ENCODE results near the gene SLC31A2.
A peak's percentile ranks its signal among the peaks of the same experiment; 100 is the strongest.
"Not testable (repeated sequence)": the region's sequence is repeated elsewhere in the genome, so short reads cannot be mapped to it uniquely, and the experiment has no call there.

The SLC31A2 gene

GRCh38 chr9:113150670-113151611 lies at the start of gene SLC31A2:
Gene SLC31A2, plus strand, starts transcription at chr9:113151007. Its CDS starts 68 bp downstream, at chr9:113151075.
- Histone ChIP-seq H3K27ac (ENCODE audit: low read length) (no peak within 1 kb of the TSS), H3K9ac (ENCODE audit: low read length) (no peak within 1 kb of the TSS), H3K4me3 (ENCODE audit: low read length) (peak within 1 kb of the TSS; percentile 72), H3K9me3 (ENCODE audit: control insufficient read depth, low read depth, low read length) (no peaks in the 10 kb centered on the region), H3K4me1 (ENCODE audit: control insufficient read depth, low read depth, low read length) (peaks cover 2% of the 10 kb centered on the region), H3K27me3 (ENCODE audit: control insufficient read depth, insufficient read depth, low read length) (peaks cover 22% of the 10 kb centered on the region), H3K36me3 (ENCODE audit: control insufficient read depth, low read depth, low read length) (no peaks in the 10 kb centered on the region)

- H3K27me3 ChIP-seq (ENCODE audit: control insufficient read depth, insufficient read depth, low read length) = peaks cover 12% of the 10 kb centered on the region
- H3K4me3 ChIP-seq (ENCODE audit: low read length); H3K27ac ChIP-seq (ENCODE audit: low read length); H3K9ac ChIP-seq (ENCODE audit: low read length); H3K36me3 ChIP-seq (ENCODE audit: control insufficient read depth, low read depth, low read length); H3K9me3 ChIP-seq (ENCODE audit: control insufficient read depth, low read depth, low read length); H3K4me1 ChIP-seq (ENCODE audit: control insufficient read depth, low read depth, low read length): not testable (repeated sequence)
These were observed 45.5 kb upstream of the SLC31A2 start for GRCh38 chr9:113105345-113105744.

- H3K27ac ChIP-seq (ENCODE audit: low read length); H3K36me3 ChIP-seq (ENCODE audit: control insufficient read depth, low read depth, low read length); H3K4me3 ChIP-seq (ENCODE audit: low read length); H3K9ac ChIP-seq (ENCODE audit: low read length); H3K9me3 ChIP-seq (ENCODE audit: control insufficient read depth, low read depth, low read length); H3K4me1 ChIP-seq (ENCODE audit: control insufficient read depth, low read depth, low read length); H3K27me3 ChIP-seq (ENCODE audit: control insufficient read depth, insufficient read depth, low read length): not testable (repeated sequence)
These were observed 39.5 kb upstream of the SLC31A2 start for GRCh38 chr9:113111065-113111951.

- H3K27ac ChIP-seq (ENCODE audit: low read length); H3K36me3 ChIP-seq (ENCODE audit: control insufficient read depth, low read depth, low read length); H3K9ac ChIP-seq (ENCODE audit: low read length); H3K4me1 ChIP-seq (ENCODE audit: control insufficient read depth, low read depth, low read length); H3K9me3 ChIP-seq (ENCODE audit: control insufficient read depth, low read depth, low read length); H3K27me3 ChIP-seq (ENCODE audit: control insufficient read depth, insufficient read depth, low read length); H3K4me3 ChIP-seq (ENCODE audit: low read length): not testable (repeated sequence)
These were observed 37.9 kb upstream of the SLC31A2 start for GRCh38 chr9:113112706-113113510.

- H3K27ac ChIP-seq (ENCODE audit: low read length); H3K9me3 ChIP-seq (ENCODE audit: control insufficient read depth, low read depth, low read length); H3K4me1 ChIP-seq (ENCODE audit: control insufficient read depth, low read depth, low read length); H3K27me3 ChIP-seq (ENCODE audit: control insufficient read depth, insufficient read depth, low read length); H3K4me3 ChIP-seq (ENCODE audit: low read length); H3K9ac ChIP-seq (ENCODE audit: low read length); H3K36me3 ChIP-seq (ENCODE audit: control insufficient read depth, low read depth, low read length): not testable (repeated sequence)
These were observed 32.0 kb upstream of the SLC31A2 start for GRCh38 chr9:113118829-113119228.

GRCh38 chr9:113125386-113126035 lies 25.3 kb upstream of the SLC31A2 start:
- no peaks in the 10 kb centered on the region for H3K36me3 ChIP-seq (ENCODE audit: control insufficient read depth, low read depth, low read length)
- no peaks in the 10 kb centered on the region for H3K27me3 ChIP-seq (ENCODE audit: control insufficient read depth, insufficient read depth, low read length)
- no peak overlapping the region for H3K9ac ChIP-seq (ENCODE audit: low read length)
- no peak overlapping the region for H3K27ac ChIP-seq (ENCODE audit: low read length)
- no peaks in the 10 kb centered on the region for H3K4me1 ChIP-seq (ENCODE audit: control insufficient read depth, low read depth, low read length)
- no peaks in the 10 kb centered on the region for H3K9me3 ChIP-seq (ENCODE audit: control insufficient read depth, low read depth, low read length)
- H3K4me3 ChIP-seq (ENCODE audit: low read length) = no peak overlapping the region

GRCh38 chr9:113129466-113129865 lies 21.3 kb upstream of the SLC31A2 start:
- no peaks in the 10 kb centered on the region for H3K4me1 ChIP-seq (ENCODE audit: control insufficient read depth, low read depth, low read length)
- H3K27ac ChIP-seq (ENCODE audit: low read length) = no peak overlapping the region
- no peak overlapping the region for H3K9ac ChIP-seq (ENCODE audit: low read length)
- H3K9me3 ChIP-seq (ENCODE audit: control insufficient read depth, low read depth, low read length) = no peaks in the 10 kb centered on the region
- H3K4me3 ChIP-seq (ENCODE audit: low read length) = no peak overlapping the region
- H3K36me3 ChIP-seq (ENCODE audit: control insufficient read depth, low read depth, low read length) = no peaks in the 10 kb centered on the region
- H3K27me3 ChIP-seq (ENCODE audit: control insufficient read depth, insufficient read depth, low read length) = no peaks in the 10 kb centered on the region

GRCh38 chr9:113129884-113130283 lies 20.9 kb upstream of the SLC31A2 start:
- no peaks in the 10 kb centered on the region for H3K4me1 ChIP-seq (ENCODE audit: control insufficient read depth, low read depth, low read length)
- H3K36me3 ChIP-seq (ENCODE audit: control insufficient read depth, low read depth, low read length) = no peaks in the 10 kb centered on the region
- no peak overlapping the region for H3K27ac ChIP-seq (ENCODE audit: low read length)
- H3K27me3 ChIP-seq (ENCODE audit: control insufficient read depth, insufficient read depth, low read length) = no peaks in the 10 kb centered on the region
- no peaks in the 10 kb centered on the region for H3K9me3 ChIP-seq (ENCODE audit: control insufficient read depth, low read depth, low read length)
- no peak overlapping the region for H3K4me3 ChIP-seq (ENCODE audit: low read length)
- H3K9ac ChIP-seq (ENCODE audit: low read length) = no peak overlapping the region

GRCh38 chr9:113131689-113132151 lies 19.1 kb upstream of the SLC31A2 start:
- no peaks in the 10 kb centered on the region for H3K9me3 ChIP-seq (ENCODE audit: control insufficient read depth, low read depth, low read length)
- H3K36me3 ChIP-seq (ENCODE audit: control insufficient read depth, low read depth, low read length) = no peaks in the 10 kb centered on the region
- H3K4me1 ChIP-seq (ENCODE audit: control insufficient read depth, low read depth, low read length) = no peaks in the 10 kb centered on the region
- H3K4me3 ChIP-seq (ENCODE audit: low read length) = no peak overlapping the region
- no peak overlapping the region for H3K27ac ChIP-seq (ENCODE audit: low read length)
- H3K9ac ChIP-seq (ENCODE audit: low read length) = no peak overlapping the region
- no peaks in the 10 kb centered on the region for H3K27me3 ChIP-seq (ENCODE audit: control insufficient read depth, insufficient read depth, low read length)

- Histone ChIP-seq H3K36me3 (ENCODE audit: control insufficient read depth, low read depth, low read length) (no peaks in the 10 kb centered on the region), H3K4me3 (ENCODE audit: low read length) (no peak overlapping the region), H3K9me3 (ENCODE audit: control insufficient read depth, low read depth, low read length) (peaks cover 4% of the 10 kb centered on the region), H3K4me1 (ENCODE audit: control insufficient read depth, low read depth, low read length) (no peaks in the 10 kb centered on the region), H3K27me3 (ENCODE audit: control insufficient read depth, insufficient read depth, low read length) (no peaks in the 10 kb centered on the region), H3K27ac (ENCODE audit: low read length) (no peak overlapping the region), H3K9ac (ENCODE audit: low read length) (no peak overlapping the region)
These were observed 13.3 kb upstream of the SLC31A2 start for GRCh38 chr9:113137196-113138168.

All from iPS-18a (cell line).